ENCODE data around the gene CSNK1E.

GRCh38 chr22:38285018-38285417, 32.2 kb downstream of the CSNK1E start:
- TF ChIP-seq SIN3A (IDR thresholded peaks at IDR 0.05; ENCODE audit: borderline replicate concordance in 2 of 2, control insufficient read depth in 1 of 2, low read depth in 2 of 2, low read length in 2 of 2) (no peak), FOXK2 (conservative IDR thresholded peaks at IDR 0.05 in 1 of 2, IDR thresholded peaks at IDR 0.05 in 1 of 2; ENCODE audit: low read depth in 2 of 2) (no peak), ATF2 (CRISPR knock-in tag; IDR thresholded peaks at IDR 0.05) (no peak)
